ENCODE results near the gene PTGER1.

- TF ChIP-seq POLR2AphosphoS2 (IDR thresholded peaks at IDR 0.05; ENCODE audit: low read length) = 0 out of 2 replicates have a peak, but pooled peaks have one; percentile 1
- TF ChIP-seq RCOR1 (IDR thresholded peaks at IDR 0.05; ENCODE audit: borderline replicate concordance in 1 of 2, low read depth in 2 of 2, low read length in 2 of 2) = no peak
Measured at GRCh38 chr19:14516746-14517438, 41.7 kb upstream of the PTGER1 start.
